Osteocyte (in vitro differentiated cells): ENCODE results near the gene WWC2. TPM values are rescaled to one million over a fixed set of nuclear protein-coding genes. Genes with fewer than 3 reads are reported as not detected.
A peak's percentile ranks its signal among the peaks of the same experiment; 100 is the strongest.

Experiments
- DNase-seq: peaks from one replicate; pipeline ENCODE4 v3.0.0; 2021; ENCODE audit warnings: mixed read lengths; ENCODE audit not compliant: unreplicated experiment; ENCODE audit errors: extremely low spot score
- H3K27ac Mint-ChIP-seq: one replicate; pipeline ENCODE4 v1.8.0; 2021; ENCODE audit warnings: mild to moderate bottlenecking, mixed read lengths; ENCODE audit not compliant: unreplicated experiment
- H3K27me3 Mint-ChIP-seq: one replicate; pipeline ENCODE4 v1.8.0; 2021; ENCODE audit warnings: mixed read lengths; ENCODE audit not compliant: unreplicated experiment
- H3K36me3 Mint-ChIP-seq: one replicate; pipeline ENCODE4 v1.8.0; 2021; ENCODE audit warnings: mixed read lengths; ENCODE audit not compliant: unreplicated experiment
- H3K4me1 Mint-ChIP-seq: one replicate; pipeline ENCODE4 v1.8.0; 2021; ENCODE audit warnings: mixed read lengths; ENCODE audit not compliant: unreplicated experiment
- H3K4me3 Mint-ChIP-seq: one replicate; pipeline ENCODE4 v1.8.0; 2021; ENCODE audit warnings: mild to moderate bottlenecking, moderate library complexity, mixed read lengths; ENCODE audit not compliant: unreplicated experiment
- H3K9me3 Mint-ChIP-seq: one replicate; pipeline ENCODE4 v1.8.0; 2021; ENCODE audit warnings: mixed read lengths; ENCODE audit not compliant: unreplicated experiment
- CTCF ChIP-seq: fragments of 200-600 bp; sonication (generic); IDR thresholded peaks from 2 replicates; pipeline ENCODE4 v1.5.0; 2021; ENCODE audit warnings: antibody characterized with exemption, mild to moderate bottlenecking, moderate library complexity
- total RNA-seq: library from RNA; stranded (reverse); gene quantifications from 2 replicates; pipeline ENCODE4 v1.2.1, GENCODE V29; 2021

WWC2 gene
- total RNA-seq, 1 donor from 2014 or later, result 53.5 TPM

- no peak for TF ChIP-seq CTCF
- Mint-ChIP-seq H3K4me3 (no peak overlapping the region), H3K36me3 (peaks cover 3% of the 10 kb centered on the region), H3K4me1 (peaks cover 24% of the 10 kb centered on the region), H3K9me3 (no peaks in the 10 kb centered on the region), H3K27me3 (no peaks in the 10 kb centered on the region), H3K27ac (no peak overlapping the region)
- DNase-seq, result no peak
These were observed 54.3 kb downstream of the WWC2 start for GRCh38 chr4:183153190-183153916.

GRCh38 chr4:183154701-183155391 is 55.8 kb downstream of the WWC2 start:
- peak overlapping the region; percentile 17 for H3K27ac Mint-ChIP-seq
- H3K4me3 Mint-ChIP-seq, result no peak overlapping the region
- no peak for DNase-seq
- peaks cover 3% of the 10 kb centered on the region for H3K36me3 Mint-ChIP-seq
- no peaks in the 10 kb centered on the region for H3K27me3 Mint-ChIP-seq
- peaks cover 25% of the 10 kb centered on the region for H3K4me1 Mint-ChIP-seq
- H3K9me3 Mint-ChIP-seq, result no peaks in the 10 kb centered on the region
- no peak for TF ChIP-seq CTCF

GRCh38 chr4:183155450-183156184 is 56.6 kb downstream of the WWC2 start:
- H3K9me3 Mint-ChIP-seq, result no peaks in the 10 kb centered on the region
- no peak overlapping the region for H3K4me3 Mint-ChIP-seq
- H3K36me3 Mint-ChIP-seq, result peaks cover 3% of the 10 kb centered on the region
- DNase-seq, result no peak
- H3K4me1 Mint-ChIP-seq, result peaks cover 25% of the 10 kb centered on the region
- TF ChIP-seq CTCF, result no peak
- peak overlapping the region; percentile 17 for H3K27ac Mint-ChIP-seq
- no peaks in the 10 kb centered on the region for H3K27me3 Mint-ChIP-seq

- Mint-ChIP-seq H3K4me3 (no peak overlapping the region), H3K27me3 (no peaks in the 10 kb centered on the region), H3K36me3 (peaks cover 3% of the 10 kb centered on the region), H3K9me3 (no peaks in the 10 kb centered on the region), H3K4me1 (peaks cover 25% of the 10 kb centered on the region), H3K27ac (no peak overlapping the region)
- no peak for TF ChIP-seq CTCF
- no peak for DNase-seq
These were observed 58.2 kb downstream of the WWC2 start for GRCh38 chr4:183157215-183157614.

- no peaks in the 10 kb centered on the region for H3K27me3 Mint-ChIP-seq
- TF ChIP-seq CTCF, result no peak
- H3K27ac Mint-ChIP-seq, result peak overlapping the region; percentile 62
- peaks cover 30% of the 10 kb centered on the region for H3K4me1 Mint-ChIP-seq
- H3K4me3 Mint-ChIP-seq, result no peak overlapping the region
- DNase-seq, result no peak
- H3K9me3 Mint-ChIP-seq, result no peaks in the 10 kb centered on the region
- H3K36me3 Mint-ChIP-seq, result peaks cover 3% of the 10 kb centered on the region
These were observed 59.0 kb downstream of the WWC2 start for GRCh38 chr4:183158062-183158461.
